Middle frontal gyrus (tissue), 1 donor: ENCODE data around the gene NENF.
"Not testable (repeated sequence)": the region's sequence is repeated elsewhere in the genome, so short reads cannot be mapped to it uniquely, and the experiment has no call there.

Source experiments
- DNase-seq: peaks from one replicate; pipeline ENCODE4 v3.0.0-alpha.2; 2015; ENCODE audit warnings: low spot score; ENCODE audit errors: extremely low spot score

Gene NENF

DNA sequence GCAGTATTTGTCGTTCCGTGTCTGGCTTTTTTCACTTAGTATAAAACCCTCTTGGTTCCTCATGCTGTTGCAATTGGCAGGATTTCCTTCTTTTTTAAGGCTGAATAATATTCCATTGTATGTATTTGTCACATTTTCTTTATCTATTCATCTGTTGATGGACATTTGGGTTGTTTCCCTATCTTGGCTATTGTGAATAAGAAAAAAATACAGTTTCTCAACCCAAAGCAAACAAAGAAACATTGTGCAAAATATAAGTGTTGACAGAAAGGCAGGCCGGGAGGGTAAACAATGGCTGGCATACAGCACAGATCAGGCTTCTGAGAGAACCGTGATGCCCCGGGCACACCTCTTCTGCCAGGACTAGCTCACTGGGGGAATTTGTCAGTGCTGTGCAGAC, 26.9 kb downstream of the NENF start:
- peak; percentile 68 for DNase-seq

GRCh38 chr1:212460376-212460775, 27.7 kb downstream of the NENF start:
- DNase-seq: no peak

DNA sequence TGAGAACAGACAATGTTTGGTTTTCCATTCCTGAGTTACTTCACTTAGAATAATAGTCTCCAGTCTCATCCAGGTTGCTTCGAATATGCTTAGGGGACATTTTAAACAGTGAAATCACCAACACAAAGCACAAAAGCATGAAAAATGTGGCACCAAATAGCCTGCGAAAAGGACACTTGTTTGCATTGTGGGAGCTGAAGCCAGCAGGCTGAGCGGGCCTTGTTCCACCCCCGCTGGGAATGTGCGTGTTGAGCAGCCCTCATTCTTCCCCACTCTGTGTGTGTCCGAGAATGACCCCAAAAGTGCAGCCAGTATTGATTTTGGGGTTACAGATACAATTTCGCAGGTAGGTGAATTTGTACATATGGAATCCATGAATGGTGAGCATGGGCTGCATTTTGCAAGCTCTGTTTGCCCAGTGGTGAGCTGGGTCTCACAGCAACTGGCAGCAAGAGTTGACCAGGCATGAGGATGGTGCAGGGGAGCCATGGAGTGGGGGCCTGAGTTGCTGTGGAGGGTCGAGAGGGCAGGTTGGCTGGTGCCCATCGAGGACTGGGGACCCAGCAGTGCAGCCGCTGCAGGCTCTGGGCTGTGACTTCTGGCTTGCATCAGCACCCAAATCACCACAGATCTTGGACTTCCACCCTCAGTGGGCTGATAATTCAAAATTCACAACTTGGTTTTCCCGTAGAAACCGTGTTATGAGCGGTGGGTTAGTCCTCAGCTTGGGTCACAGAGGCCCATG, 29.4 kb downstream of the NENF start:
- no peak for DNase-seq

DNA sequence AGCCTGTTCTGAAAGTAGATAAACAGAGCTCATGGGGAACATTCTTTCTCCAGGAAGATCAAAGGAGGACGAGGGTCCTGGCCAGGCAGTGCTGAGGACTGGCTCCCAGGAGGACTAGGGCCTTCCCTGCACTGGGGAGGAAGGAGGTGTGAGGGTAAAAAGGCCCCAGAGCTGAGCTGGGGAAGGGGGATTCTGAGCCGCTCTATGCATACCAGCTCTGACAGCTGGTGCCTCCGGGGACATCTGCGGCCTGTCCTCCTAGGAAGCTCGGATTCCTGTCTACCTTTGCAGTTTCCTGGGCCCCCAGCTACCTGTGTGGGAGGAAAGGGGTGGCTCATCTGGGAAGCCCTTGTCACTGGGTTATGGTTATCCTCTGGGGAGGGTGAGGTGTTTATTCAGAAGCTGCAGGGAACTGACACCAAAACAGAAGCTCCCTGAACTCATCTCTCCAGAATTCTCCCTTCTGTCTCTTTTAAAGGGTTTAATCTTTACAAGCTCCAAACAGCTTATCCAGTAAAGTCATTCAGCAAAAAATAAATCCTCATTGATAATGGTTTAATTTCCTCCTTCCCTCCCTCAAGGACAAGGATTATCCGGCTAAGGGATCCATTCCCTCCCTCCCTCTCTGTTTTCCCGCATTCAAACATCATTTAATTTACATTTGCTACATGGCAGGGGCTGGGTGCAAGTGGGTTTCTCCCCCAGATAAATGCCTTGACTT, 31.0 kb downstream of the NENF start:
- no peak for DNase-seq

- no peak for DNase-seq
Observed at GRCh38 chr1:212465311-212465710, 32.6 kb downstream of the NENF start.

DNA sequence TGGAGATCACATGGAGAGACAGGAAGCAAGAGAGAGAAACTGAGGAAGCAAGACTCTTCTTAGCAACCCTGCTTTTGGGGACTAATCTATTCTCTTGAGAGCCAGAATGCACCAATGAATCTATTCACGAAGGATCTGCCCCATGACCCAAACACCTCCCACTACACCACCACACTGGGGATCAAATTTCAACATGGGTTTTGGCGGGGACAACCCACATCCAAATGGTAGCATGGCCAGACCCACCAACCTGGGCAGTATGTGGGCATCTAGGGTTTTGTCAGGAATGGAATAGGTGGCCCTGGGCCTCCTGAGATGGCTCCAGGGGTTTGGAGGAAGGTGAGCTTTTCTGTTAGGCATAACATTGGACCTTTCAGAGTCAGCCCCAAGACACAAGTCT, 33.7 kb downstream of the NENF start:
- no peak for DNase-seq

DNA sequence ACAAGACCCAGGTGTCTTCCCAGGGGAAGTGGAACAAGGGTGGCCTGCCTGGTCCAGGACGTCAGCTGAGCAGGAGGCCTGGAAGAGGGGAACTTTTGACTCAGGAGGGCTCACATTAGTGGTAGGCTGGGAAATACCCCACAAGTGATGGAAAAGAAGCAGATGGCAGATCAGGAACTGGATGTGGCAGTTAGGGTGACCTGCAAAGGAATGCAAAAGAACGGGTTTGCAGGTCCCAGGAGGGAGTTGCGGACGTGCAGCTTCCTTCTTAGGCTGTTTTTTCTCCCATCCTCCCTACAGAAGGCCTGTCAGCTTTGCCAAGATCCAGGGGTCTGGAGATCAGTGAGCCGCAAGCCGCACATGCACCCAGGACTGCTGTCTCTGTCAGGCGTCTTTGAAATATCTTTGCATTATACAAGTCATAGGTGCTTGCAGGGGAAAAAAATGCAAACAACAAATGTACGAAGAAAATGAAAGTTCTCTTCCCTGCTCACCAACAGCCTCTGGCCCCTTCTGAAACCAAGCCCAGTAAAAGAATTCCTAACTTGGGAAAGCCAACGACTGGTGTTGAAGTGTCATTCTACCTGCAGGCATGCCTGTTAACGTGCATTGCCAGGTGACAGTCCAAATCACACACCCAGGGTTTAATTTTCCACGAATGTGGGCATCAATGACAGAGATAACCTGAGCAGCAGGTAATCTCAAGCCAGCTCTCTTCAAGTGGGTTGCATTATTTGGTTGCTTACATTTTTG, 34.4 kb downstream of the NENF start:
- DNase-seq: no peak

GRCh38 chr1:212467843-212468482, 35.2 kb downstream of the NENF start:
- no peak for DNase-seq

GRCh38 chr1:212470059-212470458, 37.3 kb downstream of the NENF start:
- peak; percentile 72 for DNase-seq

DNA sequence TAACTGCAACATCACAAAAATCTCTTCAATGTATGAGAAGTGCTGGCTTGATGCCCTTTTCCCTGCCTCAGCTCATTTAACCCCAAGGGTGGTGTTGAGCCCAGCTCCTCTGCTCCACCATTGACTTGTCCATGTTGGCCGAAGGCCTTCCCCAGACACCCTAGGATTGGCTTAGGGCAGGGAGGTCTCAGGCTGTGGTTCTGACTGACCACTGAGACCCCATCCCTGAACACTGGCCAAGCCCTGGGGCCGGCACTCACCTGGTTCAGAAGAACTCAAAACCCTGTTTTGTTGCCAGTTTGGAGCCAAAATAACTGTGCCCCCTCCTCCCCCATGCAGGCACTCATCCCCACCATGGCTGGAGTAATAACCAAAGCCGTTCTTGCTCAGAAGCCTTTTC, 38.6 kb downstream of the NENF start:
- no peak for DNase-seq

DNA sequence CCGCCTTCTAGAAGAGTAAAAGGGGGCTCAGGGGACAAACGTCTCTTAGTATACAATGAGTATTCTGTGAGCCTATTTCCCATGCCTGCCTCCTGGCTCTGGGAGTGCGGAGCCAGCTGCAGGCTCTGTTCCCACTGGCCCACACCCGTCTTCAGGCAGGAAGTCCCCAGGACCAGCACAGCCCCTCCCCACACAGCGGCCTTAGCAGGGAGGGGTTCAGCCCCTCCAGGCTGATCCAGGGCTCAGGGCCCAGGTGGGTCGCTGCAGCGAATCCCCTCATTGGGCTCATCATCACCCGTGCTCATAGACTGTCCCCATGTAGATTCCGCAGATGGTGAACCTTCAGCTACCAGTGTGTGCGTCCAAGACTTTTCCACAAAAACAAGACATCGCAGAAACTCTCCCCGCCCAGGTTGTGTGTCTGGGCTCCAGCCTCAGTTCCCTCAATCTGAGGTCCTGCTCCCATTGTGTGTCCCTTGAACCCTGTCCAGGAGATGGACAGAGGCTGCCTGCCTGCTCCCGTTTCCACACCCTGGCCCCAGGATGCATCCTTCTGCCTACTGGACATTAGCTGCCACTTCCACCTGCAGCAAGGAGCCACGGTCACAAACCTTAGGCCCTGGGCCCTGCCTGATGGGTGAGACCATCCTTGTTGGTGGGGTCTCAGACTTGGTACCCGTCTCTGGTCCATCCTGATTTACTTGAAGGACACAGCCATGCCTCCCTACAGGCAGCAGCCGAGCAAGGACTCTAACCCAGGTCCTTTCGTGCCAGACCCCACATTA, 39.4 kb downstream of the NENF start:
- DNase-seq: no peak

DNA sequence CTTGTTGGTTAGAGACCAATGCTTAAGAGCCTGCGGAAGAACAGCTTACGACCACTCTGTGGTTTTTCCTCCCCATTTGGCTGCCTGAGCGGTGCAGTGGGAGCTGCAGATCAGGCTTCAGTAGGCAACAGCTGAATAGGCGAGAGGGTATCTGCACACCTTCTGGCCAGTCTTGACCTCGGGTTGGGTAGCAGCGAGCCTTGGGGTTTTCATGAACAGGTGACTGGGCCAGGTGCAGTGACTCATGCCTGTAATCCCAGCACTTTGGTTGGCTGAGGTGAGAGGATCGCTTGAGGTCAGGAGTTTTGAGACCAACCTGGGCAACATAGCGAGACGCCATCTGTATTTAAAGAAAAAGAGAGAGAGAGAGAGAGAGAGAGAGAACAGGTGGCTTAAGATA, 41.0 kb downstream of the NENF start:
- DNase-seq: no peak

DNA sequence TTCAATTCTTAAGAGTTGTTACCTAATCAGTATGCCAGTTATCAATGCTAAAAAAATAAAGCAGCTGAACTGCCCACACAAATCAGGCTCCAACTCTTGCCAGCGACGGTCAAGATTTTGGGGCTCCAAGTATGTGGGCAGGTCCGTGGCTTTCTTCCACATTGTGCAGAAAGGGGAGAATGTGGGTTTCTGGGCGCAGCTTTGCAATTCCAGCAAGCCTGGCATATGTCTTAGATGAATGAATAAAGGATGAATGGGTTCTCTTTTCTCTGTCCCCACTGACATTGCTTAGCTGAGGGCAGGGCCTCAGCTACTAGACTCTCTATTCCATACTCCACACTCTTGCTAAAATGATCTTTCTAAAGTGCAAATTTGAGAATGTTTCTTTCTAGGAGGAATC, 42.4 kb downstream of the NENF start:
- DNase-seq: no peak

GRCh38 chr1:212475831-212476230, 43.1 kb downstream of the NENF start:
- not testable (repeated sequence) for DNase-seq

DNA sequence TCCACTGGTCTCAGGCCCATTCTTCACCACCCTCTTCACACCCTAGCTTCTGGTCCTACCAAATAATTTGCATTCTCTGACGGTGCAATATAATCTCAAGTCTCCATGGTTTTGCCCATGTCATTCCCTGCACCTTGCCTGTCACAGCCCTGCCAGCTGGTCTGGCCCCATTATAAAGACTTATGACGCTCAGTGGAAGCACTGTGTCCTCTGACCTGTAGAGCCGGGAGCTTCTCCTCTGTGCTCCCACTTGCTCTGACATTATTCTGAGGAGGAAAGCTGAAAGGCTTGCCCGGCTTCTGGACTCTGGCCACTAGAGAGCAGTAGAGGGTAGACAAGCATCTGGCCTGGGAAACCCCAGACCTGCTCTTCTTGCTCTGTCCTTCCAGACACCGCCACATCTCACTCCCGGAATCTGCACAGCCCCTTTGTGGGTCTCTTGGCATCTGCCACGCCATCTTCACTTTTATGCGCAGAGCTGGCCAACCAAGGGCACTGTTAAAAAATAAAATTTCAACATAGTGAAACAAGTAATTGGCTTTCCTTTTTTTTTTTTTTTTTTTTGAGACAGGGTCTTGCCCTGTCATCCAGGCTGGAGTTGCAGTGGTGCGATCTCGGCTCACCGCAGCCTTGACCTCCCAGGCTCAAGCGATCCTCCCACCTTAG, 44.4 kb downstream of the NENF start:
- peak; percentile 84 for DNase-seq

DNA sequence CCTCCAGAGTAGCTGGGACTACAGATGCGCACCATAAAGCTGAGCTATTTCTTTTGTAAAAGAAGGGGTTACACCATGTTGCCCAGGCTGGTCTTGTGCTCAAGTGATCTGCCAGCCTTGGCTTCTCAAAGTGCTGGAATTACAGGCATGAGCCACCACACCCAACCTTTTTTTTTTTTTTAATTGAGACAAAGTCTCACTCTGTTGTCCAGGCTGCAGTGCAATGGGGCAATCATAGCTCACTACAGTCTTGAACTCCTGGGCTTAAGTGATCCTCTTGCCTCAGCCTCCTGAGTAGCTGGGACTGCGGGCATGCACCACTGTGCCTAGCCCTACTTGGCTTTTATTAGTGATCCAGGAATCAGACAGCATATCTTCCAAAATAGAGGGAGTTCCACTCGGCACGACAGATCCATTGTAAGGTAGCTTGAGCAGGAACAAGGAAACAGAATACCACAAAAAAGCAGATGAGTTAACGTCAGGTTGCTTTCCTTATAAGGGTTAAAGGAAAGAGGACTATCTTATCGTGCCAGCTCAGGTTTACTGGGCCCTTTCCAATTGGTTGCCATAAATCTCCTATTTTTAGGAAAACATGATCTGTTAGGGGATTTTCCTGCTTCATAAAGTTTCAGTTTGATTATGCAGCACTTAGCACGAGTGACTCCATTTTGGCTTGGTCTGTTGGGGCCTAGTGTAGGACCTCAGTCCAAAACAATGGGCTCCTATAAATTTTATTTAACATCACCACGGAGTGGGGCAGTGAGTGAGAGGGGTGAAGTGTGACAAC, 45.2 kb downstream of the NENF start:
- no peak for DNase-seq

DNA sequence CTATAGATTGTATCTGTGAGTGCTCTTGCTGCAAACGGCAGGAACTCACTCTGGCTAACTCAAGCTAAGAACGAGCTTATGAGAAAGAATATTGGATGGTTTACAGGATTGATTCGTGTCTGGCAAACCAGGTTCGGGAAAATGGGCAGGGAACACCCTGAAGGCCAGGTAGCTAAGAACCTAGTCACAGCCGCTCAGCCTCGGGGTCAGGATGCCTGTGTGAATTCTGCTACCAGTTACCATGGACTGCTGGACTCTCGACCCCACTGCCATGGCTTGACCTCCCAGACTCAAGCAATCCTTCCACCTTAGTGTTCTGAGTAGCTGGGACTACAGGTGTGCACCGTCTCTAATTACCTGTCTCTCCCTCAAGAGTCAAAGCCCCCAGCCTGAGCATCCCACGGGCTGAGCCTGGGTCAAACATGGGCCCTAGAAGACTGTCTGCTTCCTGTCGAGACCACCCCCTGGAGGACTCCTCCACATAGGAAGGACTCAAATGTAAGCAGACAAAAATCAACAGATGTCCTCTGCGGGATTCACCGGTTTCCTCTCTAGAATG, 45.8 kb downstream of the NENF start:
- DNase-seq: no peak

GRCh38 chr1:212479188-212479587, 46.5 kb downstream of the NENF start:
- DNase-seq: no peak

- DNase-seq: not testable (repeated sequence)
Observed at GRCh38 chr1:212480711-212481437, 48.2 kb downstream of the NENF start.
